ENCODE data around the gene INPP5K.
"Not testable (repeated sequence)": the region's sequence is repeated elsewhere in the genome, so short reads cannot be mapped to it uniquely, and the experiment has no call there.

INPP5K gene

GRCh38 chr17:1508709-1509108, 7.7 kb downstream of the INPP5K start:
- H3K4me3 ChIP-seq (ENCODE audit: low read depth in 1 of 2, low read length in 2 of 2): not testable (repeated sequence)

GRCh38 chr17:1506649-1507267, 9.7 kb downstream of the INPP5K start:
- H3K9ac ChIP-seq (ENCODE audit: low read depth in 1 of 2, low read length in 2 of 2): no peak overlapping the region
- H3K27ac ChIP-seq (ENCODE audit: low read depth, low read length): no peak overlapping the region
- no peaks in the 10 kb centered on the region for H3K9me3 ChIP-seq (ENCODE audit: control insufficient read depth in 1 of 2, low read length in 2 of 2)
- no peak overlapping the region for H3K4me3 ChIP-seq (ENCODE audit: low read depth in 1 of 2, low read length in 2 of 2)
- peaks cover 17 to 30% of the 10 kb centered on the region in 2 donors for H3K36me3 ChIP-seq (ENCODE audit: control insufficient read depth in 1 of 2, insufficient read depth in 2 of 2, low read length in 2 of 2)
- H3K27me3 ChIP-seq (ENCODE audit: control insufficient read depth in 1 of 2, insufficient read depth in 2 of 2, low read length in 2 of 2): no peaks in the 10 kb centered on the region
- peaks cover 20 to 22% of the 10 kb centered on the region in 2 donors for H3K4me1 ChIP-seq (ENCODE audit: control insufficient read depth in 1 of 2, insufficient read depth in 2 of 2, low read length in 2 of 2)

More at GRCh38 chr17:1508709-1509108, 7.7 kb downstream of the INPP5K start:
- H3K4me1 ChIP-seq (ENCODE audit: control insufficient read depth in 1 of 2, insufficient read depth in 2 of 2, low read length in 2 of 2): peaks cover 38 to 40% of the 10 kb centered on the region in 2 donors
- H3K27ac ChIP-seq (ENCODE audit: low read depth, low read length); H3K9me3 ChIP-seq (ENCODE audit: control insufficient read depth in 1 of 2, low read length in 2 of 2); H3K27me3 ChIP-seq (ENCODE audit: control insufficient read depth in 1 of 2, insufficient read depth in 2 of 2, low read length in 2 of 2); H3K9ac ChIP-seq (ENCODE audit: low read depth in 1 of 2, low read length in 2 of 2): not testable (repeated sequence)
- H3K36me3 ChIP-seq (ENCODE audit: control insufficient read depth in 1 of 2, insufficient read depth in 2 of 2, low read length in 2 of 2): peaks cover 24 to 37% of the 10 kb centered on the region in 2 donors

- H3K4me1 ChIP-seq (ENCODE audit: control insufficient read depth in 1 of 2, insufficient read depth in 2 of 2, low read length in 2 of 2): peaks cover 9 to 12% of the 10 kb centered on the region in 2 donors
- H3K9me3 ChIP-seq (ENCODE audit: control insufficient read depth in 1 of 2, low read length in 2 of 2): no peaks in the 10 kb centered on the region
- H3K9ac ChIP-seq (ENCODE audit: low read depth in 1 of 2, low read length in 2 of 2): no peak overlapping the region
- no peak overlapping the region for H3K4me3 ChIP-seq (ENCODE audit: low read depth in 1 of 2, low read length in 2 of 2)
- H3K27ac ChIP-seq (ENCODE audit: low read depth, low read length): no peak overlapping the region
- no peaks in the 10 kb centered on the region for H3K27me3 ChIP-seq (ENCODE audit: control insufficient read depth in 1 of 2, insufficient read depth in 2 of 2, low read length in 2 of 2)
- peaks cover 17 to 22% of the 10 kb centered on the region in 2 donors for H3K36me3 ChIP-seq (ENCODE audit: control insufficient read depth in 1 of 2, insufficient read depth in 2 of 2, low read length in 2 of 2)
These were observed 10.8 kb downstream of the INPP5K start for GRCh38 chr17:1505586-1505985.

GRCh38 chr17:1504866-1505265, 11.5 kb downstream of the INPP5K start:
- Histone ChIP-seq H3K36me3 (ENCODE audit: control insufficient read depth in 1 of 2, insufficient read depth in 2 of 2, low read length in 2 of 2) (peaks cover 17 to 22% of the 10 kb centered on the region in 2 donors), H3K4me3 (ENCODE audit: low read depth in 1 of 2, low read length in 2 of 2) (no peak overlapping the region), H3K9me3 (ENCODE audit: control insufficient read depth in 1 of 2, low read length in 2 of 2) (no peaks in the 10 kb centered on the region), H3K4me1 (ENCODE audit: control insufficient read depth in 1 of 2, insufficient read depth in 2 of 2, low read length in 2 of 2) (peaks cover 9% of the 10 kb centered on the region in 2 donors), H3K27me3 (ENCODE audit: control insufficient read depth in 1 of 2, insufficient read depth in 2 of 2, low read length in 2 of 2) (no peaks in the 10 kb centered on the region), H3K9ac (ENCODE audit: low read depth in 1 of 2, low read length in 2 of 2) (no peak overlapping the region), H3K27ac (ENCODE audit: low read depth, low read length) (no peak overlapping the region)

- Histone ChIP-seq H3K36me3 (ENCODE audit: control insufficient read depth in 1 of 2, insufficient read depth in 2 of 2, low read length in 2 of 2) (peaks cover 15 to 17% of the 10 kb centered on the region in 2 donors), H3K27me3 (ENCODE audit: control insufficient read depth in 1 of 2, insufficient read depth in 2 of 2, low read length in 2 of 2) (no peaks in the 10 kb centered on the region), H3K27ac (ENCODE audit: low read depth, low read length) (no peak overlapping the region), H3K4me3 (ENCODE audit: low read depth in 1 of 2, low read length in 2 of 2) (no peak overlapping the region), H3K9me3 (ENCODE audit: control insufficient read depth in 1 of 2, low read length in 2 of 2) (no peaks in the 10 kb centered on the region), H3K9ac (ENCODE audit: low read depth in 1 of 2, low read length in 2 of 2) (no peak overlapping the region), H3K4me1 (ENCODE audit: control insufficient read depth in 1 of 2, insufficient read depth in 2 of 2, low read length in 2 of 2) (no peaks in the 10 kb centered on the region)
These were observed 12.7 kb downstream of the INPP5K start for GRCh38 chr17:1503699-1504098.

- Histone ChIP-seq H3K4me3 (ENCODE audit: low read depth in 1 of 2, low read length in 2 of 2) (no peak overlapping the region), H3K9me3 (ENCODE audit: control insufficient read depth in 1 of 2, low read length in 2 of 2) (no peaks in the 10 kb centered on the region), H3K4me1 (ENCODE audit: control insufficient read depth in 1 of 2, insufficient read depth in 2 of 2, low read length in 2 of 2) (no peaks in the 10 kb centered on the region), H3K9ac (ENCODE audit: low read depth in 1 of 2, low read length in 2 of 2) (no peak overlapping the region), H3K27ac (ENCODE audit: low read depth, low read length) (no peak overlapping the region), H3K36me3 (ENCODE audit: control insufficient read depth in 1 of 2, insufficient read depth in 2 of 2, low read length in 2 of 2) (peaks cover 15 to 26% of the 10 kb centered on the region in 2 donors), H3K27me3 (ENCODE audit: control insufficient read depth in 1 of 2, insufficient read depth in 2 of 2, low read length in 2 of 2) (no peaks in the 10 kb centered on the region)
These were observed 17.5 kb downstream of the INPP5K start for GRCh38 chr17:1498869-1499268.

GRCh38 chr17:1498233-1498632, 18.2 kb downstream of the INPP5K start:
- Histone ChIP-seq H3K9ac (ENCODE audit: low read depth in 1 of 2, low read length in 2 of 2) (no peak overlapping the region), H3K9me3 (ENCODE audit: control insufficient read depth in 1 of 2, low read length in 2 of 2) (no peaks in the 10 kb centered on the region), H3K27me3 (ENCODE audit: control insufficient read depth in 1 of 2, insufficient read depth in 2 of 2, low read length in 2 of 2) (no peaks in the 10 kb centered on the region), H3K27ac (ENCODE audit: low read depth, low read length) (no peak overlapping the region), H3K4me1 (ENCODE audit: control insufficient read depth in 1 of 2, insufficient read depth in 2 of 2, low read length in 2 of 2) (peaks cover 0 to 3% of the 10 kb centered on the region in 2 donors), H3K4me3 (ENCODE audit: low read depth in 1 of 2, low read length in 2 of 2) (no peak overlapping the region), H3K36me3 (ENCODE audit: control insufficient read depth in 1 of 2, insufficient read depth in 2 of 2, low read length in 2 of 2) (peaks cover 15 to 26% of the 10 kb centered on the region in 2 donors)

GRCh38 chr17:1497831-1498230, 18.6 kb downstream of the INPP5K start:
- Histone ChIP-seq H3K27ac (ENCODE audit: low read depth, low read length) (no peak overlapping the region), H3K9ac (ENCODE audit: low read depth in 1 of 2, low read length in 2 of 2) (no peak overlapping the region), H3K36me3 (ENCODE audit: control insufficient read depth in 1 of 2, insufficient read depth in 2 of 2, low read length in 2 of 2) (peaks cover 15 to 26% of the 10 kb centered on the region in 2 donors), H3K4me3 (ENCODE audit: low read depth in 1 of 2, low read length in 2 of 2) (no peak overlapping the region), H3K27me3 (ENCODE audit: control insufficient read depth in 1 of 2, insufficient read depth in 2 of 2, low read length in 2 of 2) (no peaks in the 10 kb centered on the region), H3K9me3 (ENCODE audit: control insufficient read depth in 1 of 2, low read length in 2 of 2) (no peaks in the 10 kb centered on the region), H3K4me1 (ENCODE audit: control insufficient read depth in 1 of 2, insufficient read depth in 2 of 2, low read length in 2 of 2) (peaks cover 2 to 7% of the 10 kb centered on the region in 2 donors)

- Histone ChIP-seq H3K4me3 (ENCODE audit: low read depth in 1 of 2, low read length in 2 of 2) (no peak overlapping the region), H3K9ac (ENCODE audit: low read depth in 1 of 2, low read length in 2 of 2) (no peak overlapping the region), H3K9me3 (ENCODE audit: control insufficient read depth in 1 of 2, low read length in 2 of 2) (no peaks in the 10 kb centered on the region), H3K4me1 (ENCODE audit: control insufficient read depth in 1 of 2, insufficient read depth in 2 of 2, low read length in 2 of 2) (peaks cover 12 to 16% of the 10 kb centered on the region in 2 donors), H3K36me3 (ENCODE audit: control insufficient read depth in 1 of 2, insufficient read depth in 2 of 2, low read length in 2 of 2) (peaks cover 15 to 26% of the 10 kb centered on the region in 2 donors), H3K27ac (ENCODE audit: low read depth, low read length) (no peak overlapping the region), H3K27me3 (ENCODE audit: control insufficient read depth in 1 of 2, insufficient read depth in 2 of 2, low read length in 2 of 2) (no peaks in the 10 kb centered on the region)
These were observed 19.5 kb downstream of the INPP5K start for GRCh38 chr17:1496869-1497268.

GRCh38 chr17:1495265-1495989, 21.0 kb downstream of the INPP5K start:
- no peaks in the 10 kb centered on the region for H3K9me3 ChIP-seq (ENCODE audit: control insufficient read depth in 1 of 2, low read length in 2 of 2)
- no peak overlapping the region for H3K4me3 ChIP-seq (ENCODE audit: low read depth in 1 of 2, low read length in 2 of 2)
- no peaks in the 10 kb centered on the region for H3K27me3 ChIP-seq (ENCODE audit: control insufficient read depth in 1 of 2, insufficient read depth in 2 of 2, low read length in 2 of 2)
- peaks cover 13 to 19% of the 10 kb centered on the region in 2 donors for H3K4me1 ChIP-seq (ENCODE audit: control insufficient read depth in 1 of 2, insufficient read depth in 2 of 2, low read length in 2 of 2)
- no peak overlapping the region for H3K27ac ChIP-seq (ENCODE audit: low read depth, low read length)
- peaks cover 15 to 26% of the 10 kb centered on the region in 2 donors for H3K36me3 ChIP-seq (ENCODE audit: control insufficient read depth in 1 of 2, insufficient read depth in 2 of 2, low read length in 2 of 2)
- H3K9ac ChIP-seq (ENCODE audit: low read depth in 1 of 2, low read length in 2 of 2): no peak overlapping the region

Data from duodenal mucosa (tissue), 2 donors.